Measurements from ENCODE around the gene VSIG10.

VSIG10 gene

GRCh38 chr12:118060301-118061010 is 43.4 kb downstream of the VSIG10 start:
- no peak for DNase-seq (ENCODE audit: low read depth)

- no peak for DNase-seq (ENCODE audit: low read depth)
Measured at GRCh38 chr12:118059341-118060191, 44.2 kb downstream of the VSIG10 start.

- DNase-seq (ENCODE audit: low read depth) = no peak
Measured at GRCh38 chr12:118058881-118059280, 44.9 kb downstream of the VSIG10 start.

DNA sequence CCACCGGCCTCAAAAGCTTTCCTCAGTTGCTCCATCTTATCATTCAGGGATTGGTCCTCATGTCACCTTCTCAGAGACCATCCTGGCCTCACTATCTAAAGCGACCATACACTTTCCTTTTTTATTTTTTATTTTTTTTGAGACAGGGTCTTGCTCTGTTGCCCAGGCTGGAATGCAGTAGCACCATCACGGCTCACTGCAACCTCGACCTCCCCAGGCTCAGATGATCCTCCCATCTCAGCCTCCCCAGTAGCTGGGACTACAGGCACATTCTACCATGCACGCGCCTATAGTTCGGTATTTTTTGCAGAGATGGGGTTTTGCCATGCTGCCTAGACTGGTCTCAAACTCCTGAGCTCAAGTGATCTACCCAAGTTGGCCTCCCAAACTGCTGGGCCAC is 45.6 kb downstream of the VSIG10 start:
- DNase-seq (ENCODE audit: low read depth) = no peak

DNA sequence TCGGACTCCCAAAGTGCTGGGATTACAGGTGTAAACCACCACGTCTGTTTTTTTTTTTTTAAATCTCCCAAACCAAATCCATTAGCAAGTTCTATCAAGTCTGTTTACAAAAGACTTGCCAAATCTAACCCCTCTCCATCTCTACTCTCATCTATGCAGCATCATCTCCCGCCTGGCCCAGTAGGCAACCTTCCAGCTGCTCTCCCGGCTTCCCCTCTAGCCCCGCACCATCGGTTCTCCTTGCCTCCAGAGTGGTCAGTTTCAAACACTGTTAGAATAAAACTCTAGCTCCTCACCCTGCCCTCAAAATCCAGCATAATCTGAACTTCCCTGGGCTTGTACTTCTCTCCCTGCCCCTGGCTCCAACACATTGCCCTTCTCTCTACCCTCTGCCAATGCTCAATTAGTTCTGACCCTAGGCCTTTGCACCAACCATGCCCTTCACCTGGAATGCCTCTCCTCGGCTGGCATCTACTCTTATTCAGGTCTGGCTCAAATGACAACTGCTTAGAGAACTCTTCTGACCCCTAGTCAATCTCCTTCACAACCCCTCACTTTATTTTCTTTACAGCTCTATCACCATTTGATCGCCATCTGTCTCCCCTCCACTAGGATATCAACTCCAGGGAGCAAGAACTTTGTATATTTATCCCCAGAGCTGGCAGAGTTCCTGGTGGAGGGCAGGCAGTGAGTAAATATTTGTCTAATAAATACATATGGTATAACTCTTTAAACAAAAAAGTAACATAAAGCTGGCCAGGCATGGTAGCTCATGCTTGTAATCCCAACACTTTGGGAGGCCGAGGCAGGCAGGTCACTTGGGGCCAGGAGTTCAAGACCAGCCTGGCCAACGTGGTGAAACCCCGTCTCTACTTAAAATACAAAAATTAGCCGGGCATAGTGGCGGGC is 47.7 kb downstream of the VSIG10 start:
- no peak for DNase-seq (ENCODE audit: low read depth)

GRCh38 chr12:118055144-118055557 is 48.7 kb downstream of the VSIG10 start:
- peak; percentile 54 for DNase-seq (ENCODE audit: low read depth)

- no peak for DNase-seq (ENCODE audit: low read depth)
Measured at GRCh38 chr12:118053071-118053985, 50.5 kb downstream of the VSIG10 start.

DNA sequence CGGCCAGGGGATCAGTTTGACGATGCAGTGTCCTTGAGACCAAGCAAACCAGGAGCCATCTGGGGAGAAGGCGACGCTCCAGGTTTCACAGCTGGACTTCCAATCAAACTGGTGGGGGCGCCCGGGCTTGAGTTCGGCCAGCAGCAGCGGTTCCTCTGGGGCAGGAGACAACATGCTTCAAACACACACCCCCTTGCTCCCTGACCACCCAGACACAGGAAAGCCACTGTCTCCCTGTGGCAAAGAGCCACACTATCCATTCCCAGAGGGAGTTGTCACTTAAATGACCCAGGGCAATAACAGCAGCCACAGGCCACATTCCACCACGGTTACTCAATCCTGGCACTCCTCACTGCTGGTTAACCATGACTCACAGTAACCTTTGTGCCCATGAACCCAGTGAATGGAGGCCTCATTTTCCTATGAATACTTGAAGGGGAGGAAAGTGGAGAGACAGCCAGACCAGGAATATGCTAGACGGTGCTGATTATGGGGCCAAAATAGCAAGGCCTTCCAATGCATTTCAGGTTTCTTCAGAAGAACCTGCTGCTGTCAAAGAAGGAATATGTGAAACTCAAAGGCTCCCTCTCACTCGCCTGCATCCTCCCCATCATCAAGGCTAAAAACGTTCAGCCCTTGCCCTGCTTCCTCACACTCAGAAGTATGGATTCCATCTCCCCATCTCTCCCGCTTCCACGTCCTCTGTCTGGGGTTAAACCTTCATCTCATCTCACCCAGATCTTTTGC is 51.3 kb downstream of the VSIG10 start:
- DNase-seq (ENCODE audit: low read depth) = no peak

GRCh38 chr12:118050972-118051910 is 52.6 kb downstream of the VSIG10 start:
- DNase-seq (ENCODE audit: low read depth) = no peak

- DNase-seq (ENCODE audit: low read depth) = no peak
Measured at GRCh38 chr12:118046430-118046829, 57.4 kb downstream of the VSIG10 start.

- DNase-seq (ENCODE audit: low read depth) = no peak
Measured at GRCh38 chr12:118044577-118044976, 59.2 kb downstream of the VSIG10 start.

DNA sequence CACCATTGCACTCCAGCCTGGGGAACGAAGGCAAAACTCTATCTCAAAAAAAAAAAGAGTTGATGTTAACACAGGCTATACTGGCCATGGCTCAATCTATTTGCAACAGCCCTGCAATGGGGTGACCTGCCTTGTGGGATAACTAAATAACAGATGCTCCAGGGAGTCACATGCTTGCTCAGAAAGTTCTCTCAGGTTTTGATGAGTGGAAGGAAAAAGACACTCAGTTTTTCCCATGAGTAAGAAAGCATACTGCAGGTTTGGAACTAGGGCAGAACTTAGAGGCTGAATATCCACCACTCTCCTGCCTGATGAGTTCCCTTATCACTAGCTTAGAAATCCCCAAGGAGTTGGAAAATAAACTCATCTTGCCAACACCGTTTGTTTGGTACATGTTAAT is 59.7 kb downstream of the VSIG10 start:
- no peak for DNase-seq (ENCODE audit: low read depth)

DNA sequence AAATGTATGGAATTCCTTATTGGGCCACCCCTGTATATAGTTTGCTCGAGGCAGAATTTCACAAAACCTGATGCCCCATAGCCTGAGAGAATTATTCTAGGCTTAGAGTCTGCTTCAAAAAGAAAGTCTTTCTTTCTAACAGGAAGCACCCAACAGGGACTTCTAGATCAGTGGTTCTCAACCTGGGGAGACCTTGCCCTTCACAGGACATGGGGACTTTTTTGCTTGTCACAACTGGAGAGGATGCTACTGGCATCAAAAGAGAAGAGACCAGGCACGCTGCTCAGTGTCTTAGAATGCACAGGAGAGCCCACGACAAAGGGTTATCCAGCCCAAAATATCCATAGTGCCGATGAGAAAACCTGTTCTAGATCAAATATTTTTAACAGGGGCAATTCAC is 61.7 kb downstream of the VSIG10 start:
- DNase-seq (ENCODE audit: low read depth) = no peak

- DNase-seq (ENCODE audit: low read depth) = no peak
Measured at GRCh38 chr12:118038137-118038536, 65.7 kb downstream of the VSIG10 start.

DNA sequence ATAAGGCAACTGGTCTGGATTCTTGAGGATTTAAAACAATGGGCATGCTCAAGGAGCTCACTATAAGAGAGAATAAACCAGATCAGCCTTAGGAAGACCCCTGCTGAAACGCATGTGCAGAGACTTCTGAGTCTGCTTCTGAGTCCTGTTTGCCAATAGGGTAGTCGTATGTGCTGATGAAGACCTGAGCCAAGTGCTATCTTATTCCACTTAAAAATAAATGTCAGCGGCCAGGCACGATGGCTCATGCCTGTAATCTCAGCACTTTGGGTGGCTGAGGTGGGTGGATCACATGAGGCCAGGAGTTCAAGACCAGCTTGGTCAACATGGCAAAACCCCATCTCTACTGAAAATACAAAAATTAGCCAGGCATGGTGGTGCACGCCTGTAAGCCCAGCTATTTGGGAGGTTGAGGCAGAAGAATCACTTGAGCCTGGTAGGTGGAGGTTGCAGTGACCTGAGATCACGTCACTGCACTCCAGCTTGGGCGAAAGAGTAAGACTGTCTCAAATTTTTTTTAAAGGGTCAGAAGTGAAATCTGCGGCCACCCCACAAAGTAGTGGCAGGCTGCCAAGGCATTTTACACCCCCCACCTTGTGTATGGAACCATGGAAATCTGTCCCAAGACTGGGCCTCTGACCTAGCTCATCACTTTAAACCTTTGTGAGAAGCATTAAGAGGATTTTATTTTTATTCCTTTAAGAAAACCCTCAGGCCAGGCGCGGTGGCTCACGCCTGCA is 67.0 kb downstream of the VSIG10 start:
- no peak for DNase-seq (ENCODE audit: low read depth)

DNA sequence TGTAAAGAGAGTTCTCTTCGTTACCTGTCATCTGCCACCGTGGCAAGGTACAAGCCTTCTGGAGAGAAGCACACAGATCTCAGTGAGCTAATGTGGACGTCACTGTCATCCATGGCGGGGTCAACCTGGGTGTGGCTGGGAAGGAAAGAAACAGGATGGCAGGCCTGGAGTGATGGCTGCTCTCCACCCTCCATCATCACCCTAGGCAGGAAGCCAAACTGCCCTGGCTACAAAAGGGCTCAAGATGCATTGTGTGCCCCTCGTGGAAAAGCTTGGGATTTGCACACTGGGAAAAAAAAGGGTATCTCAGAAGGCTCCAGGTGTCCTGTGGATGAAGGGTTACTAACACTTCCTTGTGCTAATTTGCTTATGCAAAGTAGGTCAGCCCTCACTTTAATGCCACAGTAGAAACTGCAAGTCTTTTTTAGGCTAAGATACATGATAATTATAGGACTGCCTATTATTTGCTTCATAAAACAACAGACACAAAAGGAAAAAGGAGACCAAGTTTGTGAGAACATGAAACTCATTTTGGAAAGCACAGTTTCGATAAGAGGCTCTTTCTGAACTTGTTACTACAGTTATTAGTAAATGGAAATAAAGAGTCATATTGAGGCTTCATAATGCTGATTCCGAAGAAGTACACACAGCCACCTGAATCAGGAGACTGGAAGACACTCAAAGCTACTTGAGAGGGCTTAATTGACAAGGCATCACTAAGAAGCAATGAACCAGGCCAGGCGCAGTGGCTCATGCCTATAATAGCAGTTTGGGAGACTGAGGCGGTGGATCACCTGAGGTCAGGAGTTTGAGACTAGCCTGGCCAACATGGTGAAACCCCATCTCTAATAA is 68.4 kb downstream of the VSIG10 start:
- no peak for DNase-seq (ENCODE audit: low read depth)

DNA sequence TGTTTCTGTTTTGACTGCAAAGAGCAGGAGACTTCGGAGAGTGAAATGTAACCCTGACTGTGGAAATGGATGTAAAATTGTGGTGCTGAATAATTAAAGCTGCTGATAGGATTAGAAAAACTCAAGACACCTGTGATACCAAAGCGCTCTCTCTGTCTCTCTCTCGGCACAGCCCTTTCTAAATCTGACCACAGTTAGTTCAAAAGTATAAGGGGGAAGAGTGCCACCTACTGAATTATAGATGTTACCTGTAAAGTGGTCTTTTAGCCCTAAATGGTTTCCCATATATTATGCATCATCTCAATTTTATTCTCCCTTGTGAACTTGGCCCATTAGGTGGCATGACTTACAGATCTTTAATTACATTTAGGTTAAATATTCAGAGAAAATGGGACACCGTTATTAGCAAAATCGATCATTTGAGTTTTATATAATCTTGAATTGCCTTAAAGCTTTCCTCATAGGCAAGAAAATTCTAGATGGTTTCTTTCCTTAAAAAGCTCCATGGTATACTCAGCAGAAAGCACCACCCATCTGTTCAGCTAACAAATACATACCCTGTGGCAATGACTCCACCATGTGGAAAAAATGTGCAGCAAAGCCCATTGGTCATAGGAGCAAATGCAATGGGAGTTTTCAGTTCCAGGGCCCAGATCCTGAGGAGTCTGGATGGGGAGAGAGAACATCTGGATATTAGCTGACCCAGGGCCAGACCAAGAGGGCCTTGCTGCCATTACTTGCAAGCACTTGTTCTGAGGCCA is 69.2 kb downstream of the VSIG10 start:
- no peak for DNase-seq (ENCODE audit: low read depth)

All from activated T-helper 9 cell treated with anti-CD3 and anti-CD28 coated beads, Interleukin-2, amount 50 U/mL, for 16 hours (primary cell).